AG09309 (cell line): ENCODE measurements around the gene EVX2.

Source experiments
- DNase-seq: peaks from one replicate; pipeline ENCODE4 v3.0.0-alpha.2; 2010; ENCODE audit warnings: low read depth
- H3K4me3 ChIP-seq: 2 replicates; pipeline ENCODE4 v1.5.1; 2011; ENCODE audit warnings: mild to moderate bottlenecking, low read depth, low read length, moderate library complexity; ENCODE audit not compliant: control insufficient read depth
- CTCF ChIP-seq: IDR thresholded peaks from 2 replicates; pipeline ENCODE4 v1.5.1; 2011; ENCODE audit warnings: mild to moderate bottlenecking, low read depth, low read length, inconsistent platforms; ENCODE audit not compliant: insufficient read depth, control insufficient read depth; ENCODE audit errors: missing control alignments

EVX2 gene

GRCh38 chr2:176097820-176098365, 14.1 kb upstream of the EVX2 start:
- TF ChIP-seq CTCF, result no peak
- DNase-seq, result no peak
- H3K4me3 ChIP-seq, result peak overlapping the region; percentile 73

GRCh38 chr2:176096986-176097819, 13.4 kb upstream of the EVX2 start:
- DNase-seq, result no peak
- TF ChIP-seq CTCF, result peak; percentile 95
- H3K4me3 ChIP-seq, result peak overlapping the region; percentile 73

GRCh38 chr2:176096243-176096985, 12.7 kb upstream of the EVX2 start:
- peak overlapping the region; percentile 73 for H3K4me3 ChIP-seq
- no peak for TF ChIP-seq CTCF
- DNase-seq, result no peak

- DNase-seq, result no peak
- H3K4me3 ChIP-seq, result no peak overlapping the region
- no peak for TF ChIP-seq CTCF
Observed at GRCh38 chr2:176095421-176095820, 11.7 kb upstream of the EVX2 start.

- DNase-seq, result no peak
- H3K4me3 ChIP-seq, result no peak overlapping the region
- no peak for TF ChIP-seq CTCF
Observed at GRCh38 chr2:176094349-176094748, 10.6 kb upstream of the EVX2 start.

- TF ChIP-seq CTCF, result no peak
- no peak overlapping the region for H3K4me3 ChIP-seq
- no peak for DNase-seq
Observed at GRCh38 chr2:176093898-176094249, 10.1 kb upstream of the EVX2 start.
